NB4 (cell line): Measurements from ENCODE around the gene MYLK.

Source experiments
- DNase-seq: peaks from one replicate; pipeline ENCODE4 v3.0.0; 2010; ENCODE audit warnings: low read depth
- H3K4me3 ChIP-seq: one replicate; pipeline ENCODE4 v1.5.1; 2011; ENCODE audit warnings: mild to moderate bottlenecking, low read depth, low read length, moderate library complexity
- CTCF ChIP-seq: IDR thresholded peaks from one replicate; pipeline ENCODE4 v1.5.1; 2012; ENCODE audit warnings: low read depth, low read length
- MAX ChIP-seq: IDR thresholded peaks from 2 replicates; pipeline ENCODE4 v1.6.1; 2011; ENCODE audit warnings: low read depth, low read length
- MYC ChIP-seq: IDR thresholded peaks from 2 replicates; pipeline ENCODE4 v1.6.1; 2011; ENCODE audit warnings: low read depth, low read length
- POLR2A ChIP-seq: IDR thresholded peaks from 2 replicates; pipeline ENCODE4 v1.6.1; 2011; ENCODE audit warnings: mild to moderate bottlenecking; ENCODE audit not compliant: insufficient read length; ENCODE audit errors: extremely low read depth

The MYLK gene

GRCh38 chr3:123759871-123760270 is 124.3 kb downstream of the MYLK start:
- DNase-seq, result peak; percentile 45
- no peak overlapping the region for H3K4me3 ChIP-seq
- TF ChIP-seq MAX (no peak), MYC (no peak)

GRCh38 chr3:123759311-123759710 is 124.8 kb downstream of the MYLK start:
- no peak for TF ChIP-seq CTCF
- TF ChIP-seq MYC, result no peak
- no peak for TF ChIP-seq POLR2A
- TF ChIP-seq MAX, result no peak
- no peak for DNase-seq
- H3K4me3 ChIP-seq, result no peak overlapping the region

- no peak overlapping the region for H3K4me3 ChIP-seq
- no peak for TF ChIP-seq MYC
- no peak for TF ChIP-seq MAX
- no peak for TF ChIP-seq POLR2A
- no peak for TF ChIP-seq CTCF
- DNase-seq, result peak; percentile 15
Measured at GRCh38 chr3:123758081-123758564, 126.0 kb downstream of the MYLK start.

GRCh38 chr3:123757281-123757940 is 126.7 kb downstream of the MYLK start:
- TF ChIP-seq MAX (peak; percentile 76), POLR2A (peak; percentile 26), CTCF (no peak)
- peak; percentile 89 for DNase-seq
- peak overlapping the region; percentile 27 for H3K4me3 ChIP-seq

GRCh38 chr3:123755501-123755900 is 128.6 kb downstream of the MYLK start:
- H3K4me3 ChIP-seq, result no peak overlapping the region
- no peak for TF ChIP-seq MAX
- no peak for DNase-seq

GRCh38 chr3:123755085-123755484 is 129.0 kb downstream of the MYLK start:
- H3K4me3 ChIP-seq, result no peak overlapping the region
- TF ChIP-seq MAX, result no peak
- no peak for TF ChIP-seq CTCF
- TF ChIP-seq MYC, result no peak
- no peak for DNase-seq

GRCh38 chr3:123753286-123753685 is 130.8 kb downstream of the MYLK start:
- TF ChIP-seq POLR2A, result no peak
- no peak for TF ChIP-seq MYC
- no peak for TF ChIP-seq CTCF
- no peak for TF ChIP-seq MAX
- no peak for DNase-seq
- H3K4me3 ChIP-seq, result no peak overlapping the region
